GM12878 (cell line): ENCODE data around the gene ZNF222. TPM values are rescaled to one million over a fixed set of nuclear protein-coding genes. Genes with fewer than 3 reads are reported as not detected.

Source experiments
- ATF7 ChIP-seq: fragments of 450-650 bp; IDR thresholded peaks from 2 replicates; pipeline ENCODE4 v1.6.1; 2016; ENCODE audit warnings: low read depth, mild to moderate bottlenecking
- EED ChIP-seq: sonication (generic); IDR thresholded peaks from 2 replicates; pipeline ENCODE4 v1.6.1; 2016; ENCODE audit warnings: antibody characterized with exemption, low read depth
- ESRRA ChIP-seq: IDR thresholded peaks from 2 replicates; pipeline ENCODE4 v1.6.1; 2012; ENCODE audit warnings: mild to moderate bottlenecking, low read length, improper control_type of control experiment
- LARP7 ChIP-seq: fragments of 450-650 bp; IDR thresholded peaks from 2 replicates; pipeline ENCODE4 v1.6.1; 2017; ENCODE audit warnings: mild to moderate bottlenecking
- MTA3 ChIP-seq: IDR thresholded peaks from 2 replicates; pipeline ENCODE4 v1.6.1; 2012; ENCODE audit warnings: low read length, inconsistent platforms, borderline replicate concordance
- POLR2AphosphoS5 ChIP-seq: IDR thresholded peaks from 2 replicates; pipeline ENCODE4 v1.6.1; 2011; ENCODE audit warnings: mild to moderate bottlenecking, low read length, inconsistent platforms
- RBBP5 ChIP-seq: fragments of 200-600 bp; sonication (generic); conservative IDR thresholded peaks from 2 replicates; pipeline ENCODE4 v1.6.1; 2016
- STAT1 ChIP-seq: fragments of 450-650 bp; conservative IDR thresholded peaks from 2 replicates; pipeline ENCODE4 v1.6.1; 2014; ENCODE audit warnings: antibody characterized with exemption, mild to moderate bottlenecking
- YBX1 ChIP-seq: fragments of 450-650 bp; IDR thresholded peaks from 2 replicates; pipeline ENCODE4 v1.6.1; 2016; ENCODE audit warnings: antibody characterized with exemption
- ZNF207 ChIP-seq: fragments of 450-650 bp; IDR thresholded peaks from 2 replicates; pipeline ENCODE4 v1.6.1; 2014; ENCODE audit warnings: antibody characterized with exemption, mild to moderate bottlenecking, borderline replicate concordance
- polyA plus RNA-seq, 11 experiments: library from polyadenylated mRNA; depleted of rRNA in 4 of 11; unstranded in 6 of 11; stranded (reverse) in 5 of 11; fragments of >200 nt; fragmentation: Nextera tagmentation in 4 of 11; fragmentation: Illumina TruSeq in 1 of 11; extraction: Ambion mirVana in 4 of 11; extraction: Trizol in 1 of 11; gene quantifications; 1 replicate in 1 of 11; 2 replicates in 10 of 11; pipeline versions ENCODE4 v1.2.1 to v1.2.3, GENCODE V29; 2011 to 2016; ENCODE audit warnings: inconsistent platforms in 2 of 11, missing spikeins in 2 of 11, low read depth in 1 of 11
- total RNA-seq, 4 experiments: library from RNA; depleted of rRNA in 3 of 4; stranded (reverse); fragments of >200 nt in 3 of 4; fragmentation: Illumina TruSeq in 1 of 4; extraction: Trizol in 1 of 4; gene quantifications; 2 replicates each; pipeline versions ENCODE4 v1.2.1 to v1.2.3, GENCODE V29; 2013 to 2021
- TF ChIP-seq, protein P1 (sequence below): IDR thresholded peaks from 2 replicates; pipeline ENCODE4 v1.6.1; 2012; ENCODE audit warnings: mild to moderate bottlenecking, low read depth, low read length
- TF ChIP-seq, protein P2 (sequence below): fragments of 450-650 bp; conservative IDR thresholded peaks from 2 replicates; pipeline ENCODE4 v1.6.1; 2017; ENCODE audit warnings: mild to moderate bottlenecking, moderate library complexity
- TF ChIP-seq, protein P3 (sequence below): IDR thresholded peaks from 2 replicates; pipeline ENCODE4 v1.6.1; 2012; ENCODE audit warnings: improper control_type of control experiment, low read depth, low read length; ENCODE audit not compliant: insufficient replicate concordance
- TF ChIP-seq, protein P4 (sequence below): fragments of 450-650 bp; IDR thresholded peaks from 2 replicates; pipeline ENCODE4 v1.6.1; 2016; ENCODE audit warnings: mild to moderate bottlenecking
- TF ChIP-seq, protein P5 (sequence below): fragments of 450-650 bp; IDR thresholded peaks from 2 replicates; pipeline ENCODE4 v1.6.1; 2017; ENCODE audit warnings: borderline replicate concordance

ZNF222 gene
- total and polyA plus RNA-seq, 10 of the 15 experiments (the other 5 are each of a cell fraction or from before 2014, with no cell fraction given): 2.3 to 5.9 (median 4.2) TPM

DNA sequence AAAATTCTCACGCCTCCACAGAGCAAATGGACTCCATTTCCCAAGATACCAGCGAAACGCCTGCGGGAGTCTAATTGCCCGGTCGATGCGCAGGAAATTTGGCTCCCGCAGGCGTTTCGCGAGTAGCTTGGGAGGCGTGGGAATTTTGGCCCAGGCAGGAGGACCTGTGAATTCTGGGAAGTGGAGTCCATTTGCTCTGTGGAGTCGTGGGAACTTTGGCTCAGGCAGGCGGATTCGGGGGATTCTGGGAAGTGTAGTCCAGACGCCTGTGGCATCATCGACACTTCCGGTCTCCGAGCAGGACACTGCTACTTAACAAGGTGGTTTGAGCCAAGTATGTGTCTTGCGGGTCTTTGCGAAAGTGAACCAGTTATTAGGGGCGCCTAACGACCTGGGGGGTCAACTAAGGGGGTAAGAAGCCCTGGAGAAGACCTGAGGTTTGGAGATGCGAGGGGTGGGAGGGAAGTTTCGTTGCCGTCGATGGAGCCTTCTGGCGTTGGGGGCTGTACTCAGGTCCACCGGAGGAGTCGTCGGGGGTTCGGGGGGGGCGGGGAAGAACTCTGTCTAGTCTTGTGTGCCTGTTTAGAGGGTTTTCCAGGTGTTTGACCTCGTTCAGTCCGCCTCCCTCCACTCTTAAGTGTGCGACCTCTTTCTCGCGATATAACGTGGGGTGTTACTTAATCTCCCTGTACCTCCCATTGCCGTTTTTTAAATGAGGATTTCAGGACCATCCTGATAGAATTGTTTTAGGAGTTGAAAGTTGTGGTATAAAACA, 41.1 kb upstream of the ZNF222 start, which contains the start of gene ZNF155 (continued):
- TF ChIP-seq, protein P1, sequence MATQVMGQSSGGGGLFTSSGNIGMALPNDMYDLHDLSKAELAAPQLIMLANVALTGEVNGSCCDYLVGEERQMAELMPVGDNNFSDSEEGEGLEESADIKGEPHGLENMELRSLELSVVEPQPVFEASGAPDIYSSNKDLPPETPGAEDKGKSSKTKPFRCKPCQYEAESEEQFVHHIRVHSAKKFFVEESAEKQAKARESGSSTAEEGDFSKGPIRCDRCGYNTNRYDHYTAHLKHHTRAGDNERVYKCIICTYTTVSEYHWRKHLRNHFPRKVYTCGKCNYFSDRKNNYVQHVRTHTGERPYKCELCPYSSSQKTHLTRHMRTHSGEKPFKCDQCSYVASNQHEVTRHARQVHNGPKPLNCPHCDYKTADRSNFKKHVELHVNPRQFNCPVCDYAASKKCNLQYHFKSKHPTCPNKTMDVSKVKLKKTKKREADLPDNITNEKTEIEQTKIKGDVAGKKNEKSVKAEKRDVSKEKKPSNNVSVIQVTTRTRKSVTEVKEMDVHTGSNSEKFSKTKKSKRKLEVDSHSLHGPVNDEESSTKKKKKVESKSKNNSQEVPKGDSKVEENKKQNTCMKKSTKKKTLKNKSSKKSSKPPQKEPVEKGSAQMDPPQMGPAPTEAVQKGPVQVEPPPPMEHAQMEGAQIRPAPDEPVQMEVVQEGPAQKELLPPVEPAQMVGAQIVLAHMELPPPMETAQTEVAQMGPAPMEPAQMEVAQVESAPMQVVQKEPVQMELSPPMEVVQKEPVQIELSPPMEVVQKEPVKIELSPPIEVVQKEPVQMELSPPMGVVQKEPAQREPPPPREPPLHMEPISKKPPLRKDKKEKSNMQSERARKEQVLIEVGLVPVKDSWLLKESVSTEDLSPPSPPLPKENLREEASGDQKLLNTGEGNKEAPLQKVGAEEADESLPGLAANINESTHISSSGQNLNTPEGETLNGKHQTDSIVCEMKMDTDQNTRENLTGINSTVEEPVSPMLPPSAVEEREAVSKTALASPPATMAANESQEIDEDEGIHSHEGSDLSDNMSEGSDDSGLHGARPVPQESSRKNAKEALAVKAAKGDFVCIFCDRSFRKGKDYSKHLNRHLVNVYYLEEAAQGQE: no peak
- TF ChIP-seq STAT1 (no peak; the same call in 1 of the 2 replicates), ESRRA (no peak), YBX1 (no peak), RBBP5 (no peak), EED (peak; percentile 62; the same call in 1 of the 2 replicates), ZNF207 (0 out of 2 replicates have a peak, but pooled peaks have one; percentile 81), LARP7 (no peak), MTA3 (no peak), POLR2AphosphoS5 (peak; percentile 73), ATF7 (peak; percentile 58; the same call in 1 of the 2 replicates)
- TF ChIP-seq, protein P2, sequence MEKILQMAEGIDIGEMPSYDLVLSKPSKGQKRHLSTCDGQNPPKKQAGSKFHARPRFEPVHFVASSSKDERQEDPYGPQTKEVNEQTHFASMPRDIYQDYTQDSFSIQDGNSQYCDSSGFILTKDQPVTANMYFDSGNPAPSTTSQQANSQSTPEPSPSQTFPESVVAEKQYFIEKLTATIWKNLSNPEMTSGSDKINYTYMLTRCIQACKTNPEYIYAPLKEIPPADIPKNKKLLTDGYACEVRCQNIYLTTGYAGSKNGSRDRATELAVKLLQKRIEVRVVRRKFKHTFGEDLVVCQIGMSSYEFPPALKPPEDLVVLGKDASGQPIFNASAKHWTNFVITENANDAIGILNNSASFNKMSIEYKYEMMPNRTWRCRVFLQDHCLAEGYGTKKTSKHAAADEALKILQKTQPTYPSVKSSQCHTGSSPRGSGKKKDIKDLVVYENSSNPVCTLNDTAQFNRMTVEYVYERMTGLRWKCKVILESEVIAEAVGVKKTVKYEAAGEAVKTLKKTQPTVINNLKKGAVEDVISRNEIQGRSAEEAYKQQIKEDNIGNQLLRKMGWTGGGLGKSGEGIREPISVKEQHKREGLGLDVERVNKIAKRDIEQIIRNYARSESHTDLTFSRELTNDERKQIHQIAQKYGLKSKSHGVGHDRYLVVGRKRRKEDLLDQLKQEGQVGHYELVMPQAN: no peak
- TF ChIP-seq, protein P3, sequence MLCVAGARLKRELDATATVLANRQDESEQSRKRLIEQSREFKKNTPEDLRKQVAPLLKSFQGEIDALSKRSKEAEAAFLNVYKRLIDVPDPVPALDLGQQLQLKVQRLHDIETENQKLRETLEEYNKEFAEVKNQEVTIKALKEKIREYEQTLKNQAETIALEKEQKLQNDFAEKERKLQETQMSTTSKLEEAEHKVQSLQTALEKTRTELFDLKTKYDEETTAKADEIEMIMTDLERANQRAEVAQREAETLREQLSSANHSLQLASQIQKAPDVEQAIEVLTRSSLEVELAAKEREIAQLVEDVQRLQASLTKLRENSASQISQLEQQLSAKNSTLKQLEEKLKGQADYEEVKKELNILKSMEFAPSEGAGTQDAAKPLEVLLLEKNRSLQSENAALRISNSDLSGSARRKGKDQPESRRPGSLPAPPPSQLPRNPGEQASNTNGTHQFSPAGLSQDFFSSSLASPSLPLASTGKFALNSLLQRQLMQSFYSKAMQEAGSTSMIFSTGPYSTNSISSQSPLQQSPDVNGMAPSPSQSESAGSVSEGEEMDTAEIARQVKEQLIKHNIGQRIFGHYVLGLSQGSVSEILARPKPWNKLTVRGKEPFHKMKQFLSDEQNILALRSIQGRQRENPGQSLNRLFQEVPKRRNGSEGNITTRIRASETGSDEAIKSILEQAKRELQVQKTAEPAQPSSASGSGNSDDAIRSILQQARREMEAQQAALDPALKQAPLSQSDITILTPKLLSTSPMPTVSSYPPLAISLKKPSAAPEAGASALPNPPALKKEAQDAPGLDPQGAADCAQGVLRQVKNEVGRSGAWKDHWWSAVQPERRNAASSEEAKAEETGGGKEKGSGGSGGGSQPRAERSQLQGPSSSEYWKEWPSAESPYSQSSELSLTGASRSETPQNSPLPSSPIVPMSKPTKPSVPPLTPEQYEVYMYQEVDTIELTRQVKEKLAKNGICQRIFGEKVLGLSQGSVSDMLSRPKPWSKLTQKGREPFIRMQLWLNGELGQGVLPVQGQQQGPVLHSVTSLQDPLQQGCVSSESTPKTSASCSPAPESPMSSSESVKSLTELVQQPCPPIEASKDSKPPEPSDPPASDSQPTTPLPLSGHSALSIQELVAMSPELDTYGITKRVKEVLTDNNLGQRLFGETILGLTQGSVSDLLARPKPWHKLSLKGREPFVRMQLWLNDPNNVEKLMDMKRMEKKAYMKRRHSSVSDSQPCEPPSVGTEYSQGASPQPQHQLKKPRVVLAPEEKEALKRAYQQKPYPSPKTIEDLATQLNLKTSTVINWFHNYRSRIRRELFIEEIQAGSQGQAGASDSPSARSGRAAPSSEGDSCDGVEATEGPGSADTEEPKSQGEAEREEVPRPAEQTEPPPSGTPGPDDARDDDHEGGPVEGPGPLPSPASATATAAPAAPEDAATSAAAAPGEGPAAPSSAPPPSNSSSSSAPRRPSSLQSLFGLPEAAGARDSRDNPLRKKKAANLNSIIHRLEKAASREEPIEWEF: no peak
- TF ChIP-seq, protein P4, sequence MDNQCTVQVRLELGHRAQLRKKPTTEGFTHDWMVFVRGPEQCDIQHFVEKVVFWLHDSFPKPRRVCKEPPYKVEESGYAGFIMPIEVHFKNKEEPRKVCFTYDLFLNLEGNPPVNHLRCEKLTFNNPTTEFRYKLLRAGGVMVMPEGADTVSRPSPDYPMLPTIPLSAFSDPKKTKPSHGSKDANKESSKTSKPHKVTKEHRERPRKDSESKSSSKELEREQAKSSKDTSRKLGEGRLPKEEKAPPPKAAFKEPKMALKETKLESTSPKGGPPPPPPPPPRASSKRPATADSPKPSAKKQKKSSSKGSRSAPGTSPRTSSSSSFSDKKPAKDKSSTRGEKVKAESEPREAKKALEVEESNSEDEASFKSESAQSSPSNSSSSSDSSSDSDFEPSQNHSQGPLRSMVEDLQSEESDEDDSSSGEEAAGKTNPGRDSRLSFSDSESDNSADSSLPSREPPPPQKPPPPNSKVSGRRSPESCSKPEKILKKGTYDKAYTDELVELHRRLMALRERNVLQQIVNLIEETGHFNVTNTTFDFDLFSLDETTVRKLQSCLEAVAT: peak; percentile 21; the same call in 1 of the 2 replicates
- TF ChIP-seq, protein P5, sequence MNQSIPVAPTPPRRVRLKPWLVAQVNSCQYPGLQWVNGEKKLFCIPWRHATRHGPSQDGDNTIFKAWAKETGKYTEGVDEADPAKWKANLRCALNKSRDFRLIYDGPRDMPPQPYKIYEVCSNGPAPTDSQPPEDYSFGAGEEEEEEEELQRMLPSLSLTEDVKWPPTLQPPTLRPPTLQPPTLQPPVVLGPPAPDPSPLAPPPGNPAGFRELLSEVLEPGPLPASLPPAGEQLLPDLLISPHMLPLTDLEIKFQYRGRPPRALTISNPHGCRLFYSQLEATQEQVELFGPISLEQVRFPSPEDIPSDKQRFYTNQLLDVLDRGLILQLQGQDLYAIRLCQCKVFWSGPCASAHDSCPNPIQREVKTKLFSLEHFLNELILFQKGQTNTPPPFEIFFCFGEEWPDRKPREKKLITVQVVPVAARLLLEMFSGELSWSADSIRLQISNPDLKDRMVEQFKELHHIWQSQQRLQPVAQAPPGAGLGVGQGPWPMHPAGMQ: no peak
